ENCODE results near the gene MRPL34. TPM values are rescaled to one million over a fixed set of nuclear protein-coding genes. Genes with fewer than 3 reads are reported as not detected.

MRPL34 gene
- total and polyA plus RNA-seq, 9 of the 15 experiments (the other 6 are each of a cell fraction or from before 2014, with no cell fraction given) = 11.5 to 256 (median 72.5) TPM

- peak in 1 of 2 experiments; percentile 50; a peak in 1 of 4 replicates for TF ChIP-seq ZNF318 (IDR thresholded peaks at IDR 0.05; ENCODE audit: borderline replicate concordance in 1 of 2, low read depth in 1 of 2)
- no peak for TF ChIP-seq THRAP3 (IDR thresholded peaks at IDR 0.05; ENCODE audit: borderline replicate concordance)
- TF ChIP-seq, protein P1, sequence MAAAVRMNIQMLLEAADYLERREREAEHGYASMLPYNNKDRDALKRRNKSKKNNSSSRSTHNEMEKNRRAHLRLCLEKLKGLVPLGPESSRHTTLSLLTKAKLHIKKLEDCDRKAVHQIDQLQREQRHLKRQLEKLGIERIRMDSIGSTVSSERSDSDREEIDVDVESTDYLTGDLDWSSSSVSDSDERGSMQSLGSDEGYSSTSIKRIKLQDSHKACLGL (CRISPR knock-in tag; IDR thresholded peaks at IDR 0.05; ENCODE audit: borderline replicate concordance, poor library complexity, severe bottlenecking) = no peak
- peak; percentile 88 for TF ChIP-seq HNRNPLL (IDR thresholded peaks at IDR 0.05; ENCODE audit: low read depth, low read length, poor library complexity, severe bottlenecking)
- peak; percentile 50 for TF ChIP-seq SAP30 (IDR thresholded peaks at IDR 0.05; ENCODE audit: borderline replicate concordance, insufficient read depth, low read depth, low read length, poor library complexity, severe bottlenecking)
- no peak for TF ChIP-seq HIVEP1 (CRISPR knock-in tag; IDR thresholded peaks at IDR 0.05)
- TF ChIP-seq, protein P2, sequence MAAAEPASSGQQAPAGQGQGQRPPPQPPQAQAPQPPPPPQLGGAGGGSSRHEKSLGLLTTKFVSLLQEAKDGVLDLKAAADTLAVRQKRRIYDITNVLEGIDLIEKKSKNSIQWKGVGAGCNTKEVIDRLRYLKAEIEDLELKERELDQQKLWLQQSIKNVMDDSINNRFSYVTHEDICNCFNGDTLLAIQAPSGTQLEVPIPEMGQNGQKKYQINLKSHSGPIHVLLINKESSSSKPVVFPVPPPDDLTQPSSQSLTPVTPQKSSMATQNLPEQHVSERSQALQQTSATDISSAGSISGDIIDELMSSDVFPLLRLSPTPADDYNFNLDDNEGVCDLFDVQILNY (CRISPR knock-in tag; IDR thresholded peaks at IDR 0.05) = 0 out of 2 replicates have a peak, but pooled peaks have one; percentile 14
- no peak for TF ChIP-seq ZNF518B (CRISPR knock-in tag; IDR thresholded peaks at IDR 0.05)
Observed at GRCh38 chr19:17336872-17337674, 31.4 kb downstream of the MRPL34 start, which contains the start of gene GTPBP3 (continued).

Data from K562 (cell line).